ENCODE data around the gene MTERF4. TPM values are rescaled to one million over a fixed set of nuclear protein-coding genes. Genes with fewer than 3 reads are reported as not detected.

The MTERF4 gene
- total and polyA plus RNA-seq, 8 donors: 3.2 to 85.7 (median 29.2) TPM

DNA sequence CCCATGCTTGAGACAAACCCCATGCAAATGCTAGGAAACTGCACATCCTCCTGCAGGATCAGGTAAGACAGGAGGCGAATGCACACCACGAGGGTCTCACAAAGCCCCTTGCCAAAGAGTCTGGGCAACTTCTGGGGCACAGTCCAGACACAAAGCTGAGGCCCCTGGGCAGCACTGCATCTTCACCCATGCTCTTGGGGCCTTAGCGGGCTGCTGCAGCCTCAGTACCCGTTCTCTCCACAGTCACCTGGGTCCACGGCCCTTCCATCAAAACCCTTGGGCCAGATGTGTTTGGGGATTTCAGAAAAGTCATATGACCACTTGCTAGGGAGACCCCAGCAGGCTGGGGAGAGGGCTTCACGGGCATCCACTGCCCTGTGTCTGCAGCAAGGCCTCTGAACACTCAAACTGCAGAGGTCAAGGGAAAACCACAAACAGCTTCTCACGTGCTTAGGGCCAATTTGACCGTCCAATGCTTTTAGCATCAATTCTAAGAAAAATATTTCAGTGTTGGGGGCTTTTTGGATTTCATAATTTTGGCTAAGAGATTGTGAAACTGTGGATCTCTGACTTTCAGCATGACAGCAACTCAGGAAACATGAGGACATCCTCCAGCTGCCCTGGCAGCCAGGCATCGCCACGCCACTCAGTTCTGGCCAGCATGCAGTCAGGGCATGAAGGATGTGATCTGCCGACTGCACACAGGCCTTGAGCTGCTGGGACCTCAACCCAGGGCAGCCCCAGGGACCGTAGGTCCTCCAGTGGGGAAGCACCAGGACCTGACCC, 27.2 kb upstream of the MTERF4 start:
- Histone ChIP-seq H3K36me3 (peaks cover 0 to 28% (median 9%) of the 10 kb centered on the region in 4 donors), H3K27ac (no peak overlapping the region), H3K4me1 (no peaks in the 10 kb centered on the region), H3K9me3 (no peaks in the 10 kb centered on the region), H3K27me3 (no peaks in the 10 kb centered on the region), H3K4me3 (no peak overlapping the region)
- TF ChIP-seq POLR2A (IDR thresholded peaks at IDR 0.05): no peak
- no peak for TF ChIP-seq EP300 (IDR thresholded peaks at IDR 0.05)
- TF ChIP-seq, protein P1, sequence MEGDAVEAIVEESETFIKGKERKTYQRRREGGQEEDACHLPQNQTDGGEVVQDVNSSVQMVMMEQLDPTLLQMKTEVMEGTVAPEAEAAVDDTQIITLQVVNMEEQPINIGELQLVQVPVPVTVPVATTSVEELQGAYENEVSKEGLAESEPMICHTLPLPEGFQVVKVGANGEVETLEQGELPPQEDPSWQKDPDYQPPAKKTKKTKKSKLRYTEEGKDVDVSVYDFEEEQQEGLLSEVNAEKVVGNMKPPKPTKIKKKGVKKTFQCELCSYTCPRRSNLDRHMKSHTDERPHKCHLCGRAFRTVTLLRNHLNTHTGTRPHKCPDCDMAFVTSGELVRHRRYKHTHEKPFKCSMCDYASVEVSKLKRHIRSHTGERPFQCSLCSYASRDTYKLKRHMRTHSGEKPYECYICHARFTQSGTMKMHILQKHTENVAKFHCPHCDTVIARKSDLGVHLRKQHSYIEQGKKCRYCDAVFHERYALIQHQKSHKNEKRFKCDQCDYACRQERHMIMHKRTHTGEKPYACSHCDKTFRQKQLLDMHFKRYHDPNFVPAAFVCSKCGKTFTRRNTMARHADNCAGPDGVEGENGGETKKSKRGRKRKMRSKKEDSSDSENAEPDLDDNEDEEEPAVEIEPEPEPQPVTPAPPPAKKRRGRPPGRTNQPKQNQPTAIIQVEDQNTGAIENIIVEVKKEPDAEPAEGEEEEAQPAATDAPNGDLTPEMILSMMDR (IDR thresholded peaks at IDR 0.05): no peak
- no peak for TF ChIP-seq POLR2AphosphoS5 (IDR thresholded peaks at IDR 0.05)
- intact Hi-C loops (cut with DNase I; ENCODE audit: low total_unique reads): no loop called here
- 78 to 89% (median 88%) methylated on average over 10 to 12 of the region's 12 CpGs for WGBS, 5 donors
- no peak for DNase-seq

DNA sequence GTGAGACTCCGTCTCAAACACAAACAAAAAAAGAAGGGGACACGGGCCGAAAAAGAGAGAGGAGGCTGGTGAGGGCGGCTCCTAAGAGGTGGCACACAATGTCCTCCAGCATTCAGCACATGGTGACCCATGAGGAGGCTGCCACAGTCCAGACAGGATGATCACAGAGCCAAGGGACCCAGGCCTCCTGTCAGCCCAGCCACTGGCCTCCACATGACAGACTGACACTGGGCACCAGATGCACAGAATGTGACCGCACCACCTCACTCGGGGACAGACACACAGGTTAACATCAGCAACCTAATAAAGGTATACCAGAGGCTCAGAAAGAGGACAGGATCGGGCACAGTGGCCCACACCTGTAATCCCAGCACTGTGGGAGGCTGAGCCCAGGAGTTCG, 26.2 kb upstream of the MTERF4 start:
- Histone ChIP-seq H3K27ac (no peak overlapping the region), H3K36me3 (peaks cover 0 to 28% (median 9%) of the 10 kb centered on the region in 4 donors), H3K4me1 (no peaks in the 10 kb centered on the region), H3K27me3 (no peaks in the 10 kb centered on the region), H3K9me3 (no peaks in the 10 kb centered on the region), H3K4me3 (no peak overlapping the region)
- TF ChIP-seq EP300 (IDR thresholded peaks at IDR 0.05) (no peak), POLR2A (IDR thresholded peaks at IDR 0.05) (no peak), POLR2AphosphoS5 (IDR thresholded peaks at IDR 0.05) (no peak)
- TF ChIP-seq, protein P1 (IDR thresholded peaks at IDR 0.05): no peak
- WGBS, 5 donors: 94 to 98% (median 96%) methylated on average over 7 to 8 of the region's 8 CpGs
- DNase-seq: no peak
- intact Hi-C loops (cut with DNase I; ENCODE audit: low total_unique reads): no loop called here

DNA sequence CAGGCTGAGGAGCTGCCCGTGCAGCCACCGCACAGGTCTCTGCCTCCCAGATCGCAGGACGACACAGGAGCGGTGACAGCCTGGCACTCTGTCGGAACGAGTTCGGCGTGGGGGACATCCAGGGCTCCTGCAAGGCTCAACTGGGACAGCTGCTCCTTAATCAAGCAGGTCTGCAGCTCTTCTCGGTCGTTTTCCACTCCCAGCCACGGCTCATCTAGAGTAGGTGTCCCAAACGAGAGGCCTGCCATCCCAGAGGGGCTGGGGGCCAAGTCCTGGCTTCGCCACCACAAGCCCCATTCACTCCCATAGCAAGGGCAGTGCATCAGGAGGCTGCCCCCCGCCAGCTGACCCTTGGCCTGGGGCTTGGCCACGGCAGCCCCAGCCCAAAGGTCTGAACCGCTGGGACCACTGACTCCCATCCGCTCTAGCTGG, 24.7 kb upstream of the MTERF4 start:
- DNase-seq: no peak
- H3K4me1 ChIP-seq: no peaks in the 10 kb centered on the region
- H3K27ac ChIP-seq: no peak overlapping the region
- no peak for TF ChIP-seq EP300 (IDR thresholded peaks at IDR 0.05)
- TF ChIP-seq POLR2A (IDR thresholded peaks at IDR 0.05): no peak
- TF ChIP-seq, protein P1 (IDR thresholded peaks at IDR 0.05): no peak
- no peak for TF ChIP-seq POLR2AphosphoS5 (IDR thresholded peaks at IDR 0.05)
- intact Hi-C loops (cut with DNase I; ENCODE audit: low total_unique reads): no loop called here
- WGBS, 5 donors: 93 to 96% (median 94%) methylated on average over 12 to 18 of the region's 18 CpGs
- H3K9me3 ChIP-seq: no peaks in the 10 kb centered on the region
- no peaks in the 10 kb centered on the region for H3K27me3 ChIP-seq
- peaks cover 0 to 29% (median 16%) of the 10 kb centered on the region in 4 donors for H3K36me3 ChIP-seq
- no peak overlapping the region for H3K4me3 ChIP-seq

DNA sequence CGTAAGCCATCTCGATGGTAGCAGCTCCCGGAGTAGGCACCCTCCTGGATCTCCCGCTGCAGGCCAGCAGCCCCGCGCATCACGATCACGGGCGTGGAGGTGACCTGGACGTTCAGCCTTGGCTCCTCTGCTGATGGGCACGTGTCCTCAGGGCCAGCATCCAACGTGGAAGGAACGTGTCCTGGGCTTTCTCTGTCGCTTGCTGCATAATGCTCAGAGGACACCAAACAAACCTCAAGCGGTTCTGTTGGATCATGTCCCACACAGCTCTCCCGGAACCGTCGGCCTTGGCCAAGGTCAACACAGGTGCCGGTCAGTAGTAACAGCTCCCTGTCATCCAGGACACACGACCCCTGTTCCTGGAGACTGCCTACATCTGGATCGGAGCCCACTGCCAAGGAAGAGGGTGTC, 24.1 kb upstream of the MTERF4 start:
- no peaks in the 10 kb centered on the region for H3K27me3 ChIP-seq
- H3K36me3 ChIP-seq: peaks cover 0 to 29% (median 16%) of the 10 kb centered on the region in 4 donors
- no peaks in the 10 kb centered on the region for H3K9me3 ChIP-seq
- no peak for DNase-seq
- H3K4me3 ChIP-seq: no peak overlapping the region
- intact Hi-C loops (cut with DNase I; ENCODE audit: low total_unique reads): no loop called here
- 86 to 91% (median 87%) methylated on average over 21 of the region's 21 CpGs for WGBS, 5 donors
- no peaks in the 10 kb centered on the region for H3K4me1 ChIP-seq
- no peak overlapping the region for H3K27ac ChIP-seq
- no peak for TF ChIP-seq POLR2A (IDR thresholded peaks at IDR 0.05)
- no peak for TF ChIP-seq EP300 (IDR thresholded peaks at IDR 0.05)
- no peak for TF ChIP-seq POLR2AphosphoS5 (IDR thresholded peaks at IDR 0.05)

DNA sequence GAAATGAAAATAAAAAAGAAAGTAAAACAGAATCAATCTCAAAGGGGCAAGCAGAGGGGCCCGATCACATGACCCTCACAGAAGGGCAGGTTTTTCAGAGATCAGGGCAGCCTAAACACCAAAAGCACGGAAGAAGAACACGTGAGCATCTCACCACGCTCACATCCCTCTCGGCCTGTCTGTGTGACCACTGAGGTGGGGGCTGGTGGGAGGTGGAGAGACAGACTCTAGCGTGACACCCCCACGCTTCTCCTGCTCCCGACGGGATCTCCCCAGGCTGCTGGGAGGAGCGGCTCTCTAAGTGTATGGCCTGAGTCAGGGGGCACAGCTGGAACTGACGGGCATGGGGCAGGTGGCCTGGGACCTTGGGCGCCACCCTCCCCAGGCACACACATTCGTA, 23.5 kb upstream of the MTERF4 start:
- intact Hi-C loops (cut with DNase I; ENCODE audit: low total_unique reads): no loop called here
- TF ChIP-seq POLR2AphosphoS5 (IDR thresholded peaks at IDR 0.05) (no peak), POLR2A (IDR thresholded peaks at IDR 0.05) (no peak), EP300 (IDR thresholded peaks at IDR 0.05) (no peak)
- TF ChIP-seq, protein P1 (IDR thresholded peaks at IDR 0.05): no peak
- Histone ChIP-seq H3K4me3 (no peak overlapping the region), H3K9me3 (no peaks in the 10 kb centered on the region), H3K27ac (no peak overlapping the region), H3K4me1 (no peaks in the 10 kb centered on the region), H3K27me3 (no peaks in the 10 kb centered on the region), H3K36me3 (peaks cover 0 to 30% (median 17%) of the 10 kb centered on the region in 4 donors)
- DNase-seq: no peak
- 88 to 95% (median 94%) methylated on average over 13 of the region's 13 CpGs for WGBS, 5 donors
